GM12874 (cell line): ENCODE results near the gene PANX3.
A peak's percentile ranks its signal among the peaks of the same experiment; 100 is the strongest.

ENCODE experiments used
- TF ChIP-seq, protein P1 (sequence below): IDR thresholded peaks from 2 replicates; pipeline ENCODE4 v1.5.1; 2011; ENCODE audit warnings: low read depth, mild to moderate bottlenecking, control low read depth, low read length, moderate library complexity; ENCODE audit not compliant: insufficient read depth

The PANX3 gene

DNA sequence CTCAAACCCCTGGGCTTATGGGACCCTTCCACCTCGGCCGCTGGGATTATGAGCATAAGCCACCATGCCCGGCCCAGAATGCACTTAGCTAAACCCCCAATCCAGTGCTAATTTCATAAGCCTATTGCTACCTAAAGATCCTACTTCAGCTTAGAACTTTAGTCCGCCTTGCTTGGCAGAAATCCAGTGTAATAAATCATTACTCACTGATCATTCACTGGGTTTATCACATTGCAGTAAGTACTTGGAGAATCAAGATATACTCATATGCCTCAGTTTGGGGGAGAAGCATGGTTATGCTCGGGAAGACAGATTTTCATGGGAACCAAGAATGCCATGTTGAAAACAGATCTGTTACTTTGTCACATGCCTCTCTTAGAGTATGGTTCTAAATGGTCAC is 7.6 kb downstream of the PANX3 start:
- TF ChIP-seq, protein P1, sequence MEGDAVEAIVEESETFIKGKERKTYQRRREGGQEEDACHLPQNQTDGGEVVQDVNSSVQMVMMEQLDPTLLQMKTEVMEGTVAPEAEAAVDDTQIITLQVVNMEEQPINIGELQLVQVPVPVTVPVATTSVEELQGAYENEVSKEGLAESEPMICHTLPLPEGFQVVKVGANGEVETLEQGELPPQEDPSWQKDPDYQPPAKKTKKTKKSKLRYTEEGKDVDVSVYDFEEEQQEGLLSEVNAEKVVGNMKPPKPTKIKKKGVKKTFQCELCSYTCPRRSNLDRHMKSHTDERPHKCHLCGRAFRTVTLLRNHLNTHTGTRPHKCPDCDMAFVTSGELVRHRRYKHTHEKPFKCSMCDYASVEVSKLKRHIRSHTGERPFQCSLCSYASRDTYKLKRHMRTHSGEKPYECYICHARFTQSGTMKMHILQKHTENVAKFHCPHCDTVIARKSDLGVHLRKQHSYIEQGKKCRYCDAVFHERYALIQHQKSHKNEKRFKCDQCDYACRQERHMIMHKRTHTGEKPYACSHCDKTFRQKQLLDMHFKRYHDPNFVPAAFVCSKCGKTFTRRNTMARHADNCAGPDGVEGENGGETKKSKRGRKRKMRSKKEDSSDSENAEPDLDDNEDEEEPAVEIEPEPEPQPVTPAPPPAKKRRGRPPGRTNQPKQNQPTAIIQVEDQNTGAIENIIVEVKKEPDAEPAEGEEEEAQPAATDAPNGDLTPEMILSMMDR: no peak

DNA sequence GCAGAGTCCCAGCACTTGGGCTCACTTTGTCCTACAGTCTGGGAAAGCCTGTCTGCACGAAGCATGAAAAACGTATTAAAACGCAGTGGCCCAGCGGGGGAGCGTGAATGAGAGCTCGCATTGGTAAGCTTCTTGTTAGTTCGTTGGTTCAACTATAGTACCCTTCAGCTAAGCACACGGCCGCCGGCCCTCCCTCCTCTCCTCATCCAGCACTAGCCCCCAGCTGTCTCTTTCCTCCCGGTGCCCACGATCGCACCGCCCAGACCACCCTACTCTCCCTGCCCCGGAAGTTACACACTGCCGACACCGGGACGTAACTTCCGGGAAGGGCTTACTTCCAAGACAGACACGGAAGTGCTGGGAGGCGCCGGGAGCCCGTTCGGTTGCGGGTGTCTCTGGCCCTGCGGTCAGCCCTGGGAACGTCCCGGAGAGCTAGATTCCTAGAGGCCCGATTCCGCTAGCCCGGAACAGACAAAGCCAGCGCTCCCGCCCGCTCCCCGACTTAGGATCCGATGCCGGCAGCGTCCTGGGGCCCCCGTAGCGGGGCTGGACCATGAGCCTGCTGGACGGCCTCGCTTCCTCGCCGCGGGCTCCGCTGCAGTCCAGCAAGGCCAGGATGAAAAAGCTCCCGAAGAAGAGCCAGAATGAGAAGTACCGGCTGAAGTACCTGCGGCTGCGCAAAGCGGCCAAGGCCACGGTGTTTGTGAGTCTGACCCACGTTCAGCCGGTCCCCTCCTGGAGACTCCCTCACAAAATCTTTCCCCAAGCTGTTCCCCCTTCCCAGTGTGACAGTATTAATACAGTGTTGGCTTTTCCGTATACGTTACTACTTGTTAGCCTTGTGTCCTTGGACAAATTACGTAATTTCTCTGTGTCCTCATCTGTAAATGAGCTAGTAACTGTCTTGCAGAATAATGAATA is 11.6 kb downstream of the PANX3 start, which contains the start of gene TBRG1:
TSS of gene TBRG1 (plus strand) at position 334 of the 921 bp plus-strand sequence. CDS start at position 554, 220 bp downstream.
- TF ChIP-seq, protein P1: no peak

DNA sequence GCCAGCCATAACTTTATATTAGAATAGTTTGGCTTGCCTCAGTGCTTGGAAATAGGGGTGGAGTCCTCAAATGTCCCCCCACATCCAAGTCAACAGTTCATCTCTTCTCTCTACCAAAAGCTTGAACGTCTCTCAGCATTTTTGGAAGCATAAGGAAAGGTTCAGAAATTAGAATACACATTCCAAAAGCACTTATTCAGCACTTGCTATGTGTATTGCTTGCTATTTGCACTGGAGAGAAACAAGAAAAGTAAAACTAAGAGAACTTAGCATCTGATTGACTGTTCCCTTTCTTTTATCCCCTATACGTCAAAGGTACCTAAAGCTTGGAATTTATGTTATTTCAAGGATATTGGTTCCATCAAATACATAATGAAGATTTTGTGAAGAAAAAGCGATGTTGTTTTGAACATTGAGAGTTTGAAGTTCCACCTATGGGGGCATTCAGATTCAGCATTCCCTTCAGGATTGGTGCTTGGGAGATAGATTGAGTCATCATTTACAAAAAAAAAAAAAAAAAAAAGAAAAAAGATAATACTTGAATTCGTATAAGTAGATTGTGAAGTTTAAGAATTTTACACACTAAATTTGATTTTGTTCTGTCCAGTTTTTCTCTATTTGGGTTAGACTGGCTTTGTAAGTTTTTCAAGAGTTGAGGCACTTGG is 12.8 kb downstream of the PANX3 start:
- TF ChIP-seq, protein P1: no peak

DNA sequence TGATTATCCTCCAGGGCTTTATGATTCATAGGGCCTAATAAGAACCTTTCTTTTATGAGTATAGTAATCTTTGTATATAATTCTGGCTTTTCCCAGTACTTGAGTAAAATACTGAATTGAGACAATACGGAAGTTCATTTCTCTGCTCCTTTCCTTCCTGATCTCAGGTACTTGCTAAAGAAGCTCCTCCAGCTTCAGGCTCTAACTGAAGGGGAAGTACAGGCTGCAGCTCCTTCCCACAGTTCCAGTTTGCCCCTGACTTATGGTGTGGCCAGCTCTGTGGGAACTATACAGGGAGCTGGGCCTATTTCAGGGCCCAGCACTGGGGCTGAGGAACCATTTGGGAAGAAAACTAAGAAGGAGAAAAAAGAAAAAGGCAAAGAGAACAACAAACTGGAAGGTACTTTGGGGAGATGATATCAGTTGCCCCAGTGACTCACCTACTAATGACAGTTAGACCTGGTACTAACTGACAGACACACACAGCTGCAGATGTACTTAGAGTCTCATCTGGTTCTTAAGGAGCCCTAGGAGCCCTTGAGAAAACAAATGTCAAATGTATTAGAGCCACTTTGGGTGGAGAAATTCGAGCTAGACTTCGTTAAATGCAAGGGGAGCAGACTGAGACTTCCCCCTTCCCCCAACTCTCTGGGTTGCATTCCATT is 14.4 kb downstream of the PANX3 start:
- TF ChIP-seq, protein P1: no peak

DNA sequence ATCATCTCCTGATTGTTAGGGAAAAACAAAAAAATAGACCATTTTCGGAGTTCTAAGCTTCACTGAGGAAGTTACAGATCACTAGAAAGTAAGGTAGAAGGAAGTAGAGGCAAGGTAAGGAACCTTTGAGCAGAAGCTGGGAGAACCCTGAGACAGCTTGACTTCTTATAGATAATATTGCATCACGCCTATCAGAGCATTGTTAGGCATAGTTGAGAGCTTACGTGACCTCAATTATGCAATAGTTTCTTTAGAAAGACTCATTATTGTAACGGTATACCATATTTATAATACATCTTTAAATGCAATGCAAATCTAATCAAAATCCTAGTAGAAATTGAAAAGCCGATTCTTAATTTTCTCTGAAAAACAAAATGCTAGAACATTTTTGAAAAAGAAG is 16.3 kb downstream of the PANX3 start:
- TF ChIP-seq, protein P1: no peak

DNA sequence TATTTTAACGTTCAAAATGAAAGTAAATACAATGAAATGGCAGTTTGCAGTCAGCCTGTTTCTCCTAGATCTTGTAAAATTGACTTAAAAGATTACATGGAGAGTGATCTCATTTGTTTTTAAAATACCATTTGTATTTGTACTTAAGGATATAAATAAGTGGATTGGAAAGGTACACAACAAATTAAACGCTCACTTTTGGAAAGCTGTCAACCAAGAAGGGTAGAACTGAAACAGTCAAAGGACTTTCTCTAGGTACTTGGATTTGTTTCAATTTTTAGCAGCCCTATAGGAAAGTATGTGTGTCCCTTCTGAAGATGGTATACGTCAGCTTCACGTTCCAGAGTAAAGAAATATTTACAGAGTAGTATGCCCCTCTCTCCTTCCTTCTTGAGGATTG is 18.7 kb downstream of the PANX3 start:
- TF ChIP-seq, protein P1: no peak

DNA sequence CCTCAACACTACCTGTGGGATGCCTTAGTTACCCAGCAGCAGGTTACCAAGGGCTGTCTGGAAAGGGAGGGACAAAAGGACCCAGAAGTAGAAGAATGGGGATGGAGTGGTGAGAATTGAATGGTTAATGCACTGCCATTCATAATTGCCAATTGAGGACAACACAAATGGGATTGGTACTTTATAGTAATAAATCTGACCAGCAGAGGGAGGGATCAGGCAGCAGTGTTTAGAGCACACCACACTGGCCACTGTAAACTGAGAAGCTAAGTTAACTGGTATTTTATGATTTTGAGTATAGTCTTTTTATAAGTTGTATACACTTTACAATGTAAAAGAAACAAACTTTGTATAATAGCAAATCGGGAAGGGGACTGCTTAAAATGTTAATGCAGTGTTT is 22.1 kb downstream of the PANX3 start:
- TF ChIP-seq, protein P1: peak; percentile 6; the same call in 1 of the 2 replicates
